ENCODE data around the gene NT5M. TPM values are rescaled to one million over a fixed set of nuclear protein-coding genes. Genes with fewer than 3 reads are reported as not detected.

NT5M gene
- total RNA-seq, 1 experiment from 2014 or later, result 6.6 TPM

- Histone ChIP-seq H3K9me3 (ENCODE audit: control insufficient read depth, low read depth, low read length) (no peaks in the 10 kb centered on the region), H3K4me2 (ENCODE audit: insufficient read depth, insufficient read length, low read length) (no peak overlapping the region), H2BK120ac (ENCODE audit: low read depth, low read length, poor library complexity, severe bottlenecking) (no peak overlapping the region), H2BK15ac (ENCODE audit: low read depth, low read length) (no peak overlapping the region), H3K4ac (ENCODE audit: low read depth, low read length) (no peak overlapping the region), H4K5ac (ENCODE audit: insufficient read length, low read depth, low read length) (no peak overlapping the region), H2BK20ac (ENCODE audit: low read depth, low read length, poor library complexity, severe bottlenecking) (no peak overlapping the region), H3K79me1 (ENCODE audit: insufficient read depth, low read depth, low read length, poor library complexity, severe bottlenecking) (no peaks in the 10 kb centered on the region), H3K27me3 (ENCODE audit: insufficient read depth, low read length) (no peaks in the 10 kb centered on the region), H2AFZ (ENCODE audit: low read length) (no peak overlapping the region), H3K18ac (ENCODE audit: insufficient read length, low read depth, low read length) (no peak overlapping the region), H2BK12ac (ENCODE audit: insufficient read length, low read depth, low read length) (no peak overlapping the region), H4K8ac (replicated peaks; ENCODE audit: insufficient read length, low read depth, low read length) (no peak overlapping the region), H2BK5ac (ENCODE audit: insufficient read length, low read length) (no peak overlapping the region), H3K4me1 (ENCODE audit: insufficient read depth, low read length) (no peaks in the 10 kb centered on the region), H3K23me2 (ENCODE audit: insufficient read length, low read depth, low read length, poor library complexity, severe bottlenecking) (no peaks in the 10 kb centered on the region), H4K91ac (ENCODE audit: insufficient read length, low read depth, low read length) (no peak overlapping the region), H3K14ac (ENCODE audit: insufficient read depth, low read length) (peak overlapping the region; percentile 39; the same call in 1 of the 2 replicates), H3K79me2 (ENCODE audit: insufficient read depth, low read length) (no peaks in the 10 kb centered on the region), H3K27ac (ENCODE audit: insufficient read length, low read depth, low read length) (no peak overlapping the region), H3K9ac (ENCODE audit: extremely low read depth, insufficient read length, low read length) (no peak overlapping the region), H3T11ph (ENCODE audit: low read length) (no peak overlapping the region), H3K56ac (ENCODE audit: insufficient read length, low read depth, low read length) (no peak overlapping the region), H4K20me1 (ENCODE audit: control insufficient read depth, insufficient read depth, insufficient read length) (no peaks in the 10 kb centered on the region), H2AK5ac (ENCODE audit: insufficient read length, low read length) (no peak overlapping the region), H3K23ac (ENCODE audit: insufficient read length, low read depth, low read length) (no peak overlapping the region)
- H3K36me3 Mint-ChIP-seq (ENCODE audit: insufficient read depth in 1 of 3, low read depth in 3 of 3), result no peaks in the 10 kb centered on the region; a peak in 1 of 7 replicates
- TF ChIP-seq, protein P1, sequence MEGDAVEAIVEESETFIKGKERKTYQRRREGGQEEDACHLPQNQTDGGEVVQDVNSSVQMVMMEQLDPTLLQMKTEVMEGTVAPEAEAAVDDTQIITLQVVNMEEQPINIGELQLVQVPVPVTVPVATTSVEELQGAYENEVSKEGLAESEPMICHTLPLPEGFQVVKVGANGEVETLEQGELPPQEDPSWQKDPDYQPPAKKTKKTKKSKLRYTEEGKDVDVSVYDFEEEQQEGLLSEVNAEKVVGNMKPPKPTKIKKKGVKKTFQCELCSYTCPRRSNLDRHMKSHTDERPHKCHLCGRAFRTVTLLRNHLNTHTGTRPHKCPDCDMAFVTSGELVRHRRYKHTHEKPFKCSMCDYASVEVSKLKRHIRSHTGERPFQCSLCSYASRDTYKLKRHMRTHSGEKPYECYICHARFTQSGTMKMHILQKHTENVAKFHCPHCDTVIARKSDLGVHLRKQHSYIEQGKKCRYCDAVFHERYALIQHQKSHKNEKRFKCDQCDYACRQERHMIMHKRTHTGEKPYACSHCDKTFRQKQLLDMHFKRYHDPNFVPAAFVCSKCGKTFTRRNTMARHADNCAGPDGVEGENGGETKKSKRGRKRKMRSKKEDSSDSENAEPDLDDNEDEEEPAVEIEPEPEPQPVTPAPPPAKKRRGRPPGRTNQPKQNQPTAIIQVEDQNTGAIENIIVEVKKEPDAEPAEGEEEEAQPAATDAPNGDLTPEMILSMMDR (conservative IDR thresholded peaks at IDR 0.05), result no peak
- H3K4me3 Mint-ChIP-seq, result peak overlapping the region in 1 of 2 experiments; percentile 30; a peak in 1 of 5 replicates
- no peaks in the 10 kb centered on the region for H3K9me3 Mint-ChIP-seq
- peaks cover 5% of the 10 kb centered on the region for H3K27me3 Mint-ChIP-seq (ENCODE audit: low read depth)
- no CpG with 5 or more reads among the region's 18 CpGs for WGBS (ENCODE audit: extremely low coverage, insufficient read length, low lambda C conversion rate)
- peaks cover 6 to 15% of the 10 kb centered on the region in 2 experiments for H3K4me1 Mint-ChIP-seq
- H3K27ac Mint-ChIP-seq, result peak overlapping the region in 1 of 3 experiments; percentile 75; a peak in 1 of 7 replicates
- no peak for DNase-seq
Observed at GRCh38 chr17:17380145-17380925, 77.2 kb downstream of the NT5M start.

All from H9 (cell line).